MCF 10A (cell line): Measurements from ENCODE around the gene RP2. TPM values are rescaled to one million over a fixed set of nuclear protein-coding genes. Genes with fewer than 3 reads are reported as not detected.

Experiments
- BruUV-seq: library from RNA; stranded (reverse); fragments of 400-500 nt; replicated peaks from 2 replicates; lab custom pipeline; 2021; lab: Mats Ljungman, UMichigan
- CTCF ChIA-PET: fragments of 300-600 bp; sonication (Branson Sonifier 250); formaldehyde crosslinking; extraction: SDS; loops from one replicate; lab custom pipeline; 2021; ENCODE audit warnings: antibody characterized with exemption, inconsistent platforms; lab: Yijun Ruan, JAX
- POLR2A ChIA-PET: fragments of 300-600, 350-650 bp; sonication (Branson Sonifier 250); formaldehyde crosslinking; extraction: SDS; loops from one replicate; lab custom pipeline; 2020; ENCODE audit warnings: antibody characterized with exemption, inconsistent platforms; lab: Yijun Ruan, JAX
- DNase-seq: peaks from one replicate; pipeline ENCODE4 v3.0.0-alpha.2; 2018; ENCODE audit not compliant: unreplicated experiment
- H3K27ac Mint-ChIP-seq: one replicate; pipeline ENCODE4 v1.8.0; 2022; ENCODE audit warnings: mild to moderate bottlenecking, low read depth, mixed read lengths; ENCODE audit not compliant: unreplicated experiment
- H3K27me3 Mint-ChIP-seq: one replicate; pipeline ENCODE4 v1.8.0; 2022; ENCODE audit warnings: mixed read lengths; ENCODE audit not compliant: insufficient read depth, unreplicated experiment
- H3K36me3 Mint-ChIP-seq: one replicate; pipeline ENCODE4 v1.8.0; 2022; ENCODE audit warnings: mild to moderate bottlenecking, moderate library complexity, mixed read lengths; ENCODE audit not compliant: insufficient read depth, unreplicated experiment
- H3K4me1 Mint-ChIP-seq: one replicate; pipeline ENCODE4 v1.8.0; 2022; ENCODE audit warnings: mixed read lengths; ENCODE audit not compliant: insufficient read depth, unreplicated experiment
- H3K4me3 Mint-ChIP-seq: one replicate; pipeline ENCODE4 v1.8.0; 2022; ENCODE audit warnings: mild to moderate bottlenecking, moderate library complexity, mixed read lengths; ENCODE audit not compliant: unreplicated experiment
- H3K9me3 Mint-ChIP-seq: one replicate; pipeline ENCODE4 v1.8.0; 2022; ENCODE audit warnings: mixed read lengths; ENCODE audit not compliant: unreplicated experiment
- CTCF ChIP-seq: fragments of 200-600 bp; IDR thresholded peaks from one replicate; pipeline ENCODE4 v1.8.0; 2022; ENCODE audit warnings: antibody characterized with exemption, mild to moderate bottlenecking; ENCODE audit not compliant: unreplicated experiment
- intact Hi-C: fragments of 100-400 bp; cut with micrococcal nuclease; formaldehyde crosslinking; loops from 2 replicates; pipeline ENCODE4 v1.14.1; 2022
- total RNA-seq: library from RNA; stranded (reverse); gene quantifications from 2 replicates; pipeline ENCODE4 v1.2.3, GENCODE V29; 2022

Gene RP2
- total RNA-seq, 1 experiment from 2014 or later = 5.4 TPM

- ChIA-PET POLR2A (interaction anchor here (1.1 kb wide), 1 partner anchor 11 kb away, joined by 3 read pairs; no protein-coding TSS in a partner anchor), CTCF (interaction anchor here (0.6 to 1.6 kb wide), 3 partner anchors 64 to 309 kb away, joined by 3 read pairs; no protein-coding TSS in a partner anchor)
- H3K27me3 Mint-ChIP-seq = peaks cover 29% of the 10 kb centered on the region
- H3K36me3 Mint-ChIP-seq = no peaks in the 10 kb centered on the region
- no peak for TF ChIP-seq CTCF
- intact Hi-C loops = no loop called here
- H3K27ac Mint-ChIP-seq = no peak overlapping the region
- H3K4me3 Mint-ChIP-seq = no peak overlapping the region
- H3K9me3 Mint-ChIP-seq = peaks cover 7% of the 10 kb centered on the region
- DNase-seq = no peak
- no TSS peak for BruUV-seq
- H3K4me1 Mint-ChIP-seq = no peaks in the 10 kb centered on the region
These were observed 13.1 kb downstream of the RP2 start for GRCh38 chrX:46849933-46850332.

- no peak for DNase-seq
- Mint-ChIP-seq H3K27me3 (peaks cover 35% of the 10 kb centered on the region), H3K4me1 (no peaks in the 10 kb centered on the region), H3K36me3 (no peaks in the 10 kb centered on the region), H3K9me3 (peaks cover 7% of the 10 kb centered on the region), H3K4me3 (no peak overlapping the region), H3K27ac (no peak overlapping the region)
- no TSS peak for BruUV-seq
- intact Hi-C loops = no loop called here
- POLR2A ChIA-PET = interaction anchor here (0.9 kb wide), 1 partner anchor 9 kb away, joined by 3 read pairs; no protein-coding TSS in a partner anchor
- CTCF ChIA-PET = interaction anchor here (0.7 to 1.6 kb wide), 3 partner anchors 54 to 549 kb away, joined by 3 read pairs; no protein-coding TSS in a partner anchor
- no peak for TF ChIP-seq CTCF
These were observed 13.9 kb downstream of the RP2 start for GRCh38 chrX:46850771-46851170.

- TF ChIP-seq CTCF = no peak
- Mint-ChIP-seq H3K4me3 (no peak overlapping the region), H3K4me1 (no peaks in the 10 kb centered on the region), H3K27me3 (peaks cover 40% of the 10 kb centered on the region), H3K27ac (no peak overlapping the region), H3K9me3 (no peaks in the 10 kb centered on the region), H3K36me3 (peaks cover 9% of the 10 kb centered on the region)
- intact Hi-C loops = no loop called here
- CTCF ChIA-PET = no interaction called here
- POLR2A ChIA-PET = no interaction called here
- no TSS peak for BruUV-seq
- no peak for DNase-seq
These were observed 19.6 kb downstream of the RP2 start for GRCh38 chrX:46856483-46856882.

GRCh38 chrX:46860557-46860956 is 23.7 kb downstream of the RP2 start:
- no peak for TF ChIP-seq CTCF
- H3K9me3 Mint-ChIP-seq = no peaks in the 10 kb centered on the region
- POLR2A ChIA-PET = no interaction called here
- intact Hi-C loops = no loop called here
- CTCF ChIA-PET = no interaction called here
- no peak for DNase-seq
- peaks cover 5% of the 10 kb centered on the region for H3K4me1 Mint-ChIP-seq
- peaks cover 43% of the 10 kb centered on the region for H3K27me3 Mint-ChIP-seq
- no peak overlapping the region for H3K27ac Mint-ChIP-seq
- no peak overlapping the region for H3K4me3 Mint-ChIP-seq
- BruUV-seq = no TSS peak
- H3K36me3 Mint-ChIP-seq = peaks cover 21% of the 10 kb centered on the region
